Tibial nerve (tissue), 4 donors: Measurements from ENCODE around the gene RPS6KA5. TPM values are rescaled to one million over a fixed set of nuclear protein-coding genes. Genes with fewer than 3 reads are reported as not detected.
"Not testable (repeated sequence)": the region's sequence is repeated elsewhere in the genome, so short reads cannot be mapped to it uniquely, and the experiment has no call there.

ENCODE experiments used
- DNase-seq, 2 donors: peaks; one replicate each; pipeline ENCODE4 v3.0.0-alpha.2; 2019; ENCODE audit warnings: low spot score in 2 of 2
- H3K27ac ChIP-seq, 4 donors: fragments of 200-600 bp; sonication (generic) in 3 of 4; one replicate each; pipeline ENCODE4 v1.5.1; 2017 to 2019; ENCODE audit warnings: mild to moderate bottlenecking in 1 of 4
- H3K27me3 ChIP-seq, 2 donors: fragments of 200-600 bp; sonication (generic) in 1 of 2; one replicate each; pipeline versions ENCODE4 v1.5.1 to v1.6.0; 2017 to 2019
- H3K36me3 ChIP-seq, 3 donors: fragments of 200-600 bp; sonication (generic); one replicate each; pipeline ENCODE4 v1.5.1; 2018 to 2019
- H3K4me1 ChIP-seq, 4 donors: fragments of 200-600 bp; sonication (generic) in 3 of 4; one replicate each; pipeline ENCODE4 v1.5.1; 2017 to 2019
- H3K4me3 ChIP-seq, 4 donors: fragments of 200-600 bp; sonication (generic) in 3 of 4; one replicate each; pipeline ENCODE4 v1.5.1; 2017 to 2019; ENCODE audit warnings: mild to moderate bottlenecking in 1 of 4, moderate library complexity in 1 of 4
- H3K9me3 ChIP-seq, 4 donors: fragments of 200-600 bp; sonication (generic) in 3 of 4; one replicate each; pipeline ENCODE4 v1.5.1; 2017 to 2019
- CTCF ChIP-seq, 5 experiments: fragments of 200-600 bp in 3 of 5; fragments of 450-650 bp in 2 of 5; sonication (generic) in 3 of 5; IDR thresholded peaks; one replicate each; pipeline ENCODE4 v1.5.1; 2016 to 2019; ENCODE audit warnings: antibody characterized with exemption in 5 of 5, mild to moderate bottlenecking in 3 of 5, moderate library complexity in 2 of 5
- EP300 ChIP-seq, 2 donors: sonication (generic); formaldehyde crosslinking; IDR thresholded peaks; one replicate each; pipeline ENCODE4 v1.6.1; 2017; ENCODE audit warnings: antibody characterized with exemption in 2 of 2, mild to moderate bottlenecking in 1 of 2
- POLR2A ChIP-seq, 2 donors: fragments of 450-650 bp; IDR thresholded peaks; one replicate each; pipeline ENCODE4 v1.6.1; 2017; ENCODE audit warnings: antibody characterized with exemption in 2 of 2, mild to moderate bottlenecking in 2 of 2, moderate library complexity in 2 of 2
- WGBS, 2 donors: methylation state at CpG; one replicate each; pipeline ENCODE4 v1.1.5; 2018; 5-methylcytosine and 5-hydroxymethylcytosine counted together
- total RNA-seq, 4 donors: library from RNA; depleted of rRNA; stranded (reverse); fragments of >200 nt; gene quantifications; one replicate each; pipeline ENCODE4 v1.1.0, GENCODE V29; 2016

The RPS6KA5 gene
- total RNA-seq, result 10 to 100 TPM in 2 of 4 donors, 1 to 10 TPM in 2; 8.4 to 12.7 (median 10.1) TPM

GRCh38 chr14:91060351-91061055, at the start of gene RPS6KA5:
RPS6KA5 (minus strand) TSS chr14:91060641; CDS start chr14:91060434, 207 bp downstream.
- Histone ChIP-seq H3K9me3 (no peaks in the 10 kb centered on the region), H3K36me3 (no peaks in the 10 kb centered on the region), H3K27ac (peak within 1 kb of the TSS; percentile 99 to 100 (median 99)), H3K4me1 (peaks cover 0 to 36% (median 5%) of the 10 kb centered on the region in 4 donors), H3K4me3 (peak within 1 kb of the TSS; percentile 90 to 97 (median 94)), H3K27me3 (no peaks in the 10 kb centered on the region)
- TF ChIP-seq EP300 (IDR thresholded peaks at IDR 0.05), result peak; percentile 78 to 96
- TF ChIP-seq CTCF (IDR thresholded peaks at IDR 0.05), result peak in 4 of 5 experiments; percentile 15 to 83 (median 50)
- TF ChIP-seq POLR2A (IDR thresholded peaks at IDR 0.05), result peak; percentile 73 to 89
- 0% methylated on average over 26 to 59 of the region's 71 CpGs for WGBS, 2 donors
- DNase-seq, result peak; percentile 100

DNA sequence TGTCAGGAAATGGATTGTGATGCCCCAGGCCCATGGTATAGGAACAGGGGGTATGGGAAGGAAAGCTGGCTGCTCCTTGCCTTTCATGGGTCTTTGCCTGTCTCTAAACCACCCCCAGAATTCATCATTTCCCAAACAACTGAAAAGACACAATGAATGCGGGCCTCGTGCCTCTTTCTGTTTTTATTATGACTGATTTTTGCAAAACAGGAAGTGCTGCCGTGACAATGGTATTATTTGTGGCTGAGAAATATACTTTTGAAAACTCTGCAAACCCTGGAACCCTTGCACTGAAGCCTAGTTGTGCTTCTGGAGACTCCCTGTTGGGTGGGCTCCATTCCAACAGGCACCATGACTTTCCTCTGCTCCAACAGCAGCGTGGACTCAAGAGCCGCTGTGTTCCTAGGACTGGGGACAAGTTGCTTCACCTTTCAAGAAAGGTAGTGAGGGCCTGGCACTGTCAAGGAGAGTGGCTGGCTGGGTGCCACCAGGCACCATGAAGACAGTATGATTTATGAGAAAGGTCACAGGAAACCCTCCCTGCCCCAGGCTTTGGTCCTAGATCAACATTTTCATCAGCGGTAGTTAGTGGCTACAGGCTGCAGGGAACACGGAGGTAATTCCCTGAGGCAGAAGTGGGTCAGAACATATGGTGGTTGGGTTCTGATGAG, 48.6 kb upstream of the RPS6KA5 start:
- no peak for DNase-seq
- H3K4me1 ChIP-seq, result peaks cover 0 to 39% (median 16%) of the 10 kb centered on the region in 4 donors
- no peaks in the 10 kb centered on the region for H3K27me3 ChIP-seq
- no peak for TF ChIP-seq EP300 (IDR thresholded peaks at IDR 0.05)
- no peak for TF ChIP-seq CTCF (IDR thresholded peaks at IDR 0.05)
- no peak for TF ChIP-seq POLR2A (IDR thresholded peaks at IDR 0.05)
- WGBS, 2 donors, result 30 to 43% methylated on average over 7 of the region's 7 CpGs
- H3K4me3 ChIP-seq, result no peak overlapping the region
- peak overlapping the region in 3 of 4 donors; percentile 6 to 63 (median 59) for H3K27ac ChIP-seq
- H3K9me3 ChIP-seq, result no peaks in the 10 kb centered on the region
- H3K36me3 ChIP-seq, result no peaks in the 10 kb centered on the region

DNA sequence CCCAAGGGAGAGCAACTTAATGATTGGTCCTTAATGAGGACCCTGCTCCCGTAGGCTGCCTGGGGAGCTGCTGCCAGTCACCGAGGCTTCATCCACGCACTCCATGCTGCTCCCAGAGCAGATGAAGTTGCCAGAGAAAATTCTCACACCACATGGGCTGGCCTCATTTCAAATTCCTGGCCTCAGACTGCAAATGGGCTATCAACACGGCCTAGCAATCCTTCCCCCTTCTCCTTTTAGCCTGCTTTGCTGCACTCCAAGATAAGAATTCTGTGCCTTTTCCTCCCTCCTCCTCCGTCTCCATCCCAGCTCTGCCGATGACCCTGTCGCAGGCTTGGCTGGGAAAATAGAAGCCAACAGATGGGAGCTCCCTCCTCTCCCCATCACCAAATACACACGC, 42.7 kb upstream of the RPS6KA5 start:
- H3K27me3 ChIP-seq, result no peaks in the 10 kb centered on the region
- TF ChIP-seq EP300 (IDR thresholded peaks at IDR 0.05), result no peak
- no peak for TF ChIP-seq POLR2A (IDR thresholded peaks at IDR 0.05)
- TF ChIP-seq CTCF (IDR thresholded peaks at IDR 0.05), result no peak
- DNase-seq, result no peak
- 62 to 69% methylated on average over 8 of the region's 8 CpGs for WGBS, 2 donors
- peaks cover 0 to 4% (median 0%) of the 10 kb centered on the region in 4 donors for H3K4me1 ChIP-seq
- no peaks in the 10 kb centered on the region for H3K36me3 ChIP-seq
- no peak overlapping the region for H3K4me3 ChIP-seq
- H3K9me3 ChIP-seq, result no peaks in the 10 kb centered on the region
- H3K27ac ChIP-seq, result no peak overlapping the region

- no peak overlapping the region for H3K27ac ChIP-seq
- DNase-seq, result no peak
- TF ChIP-seq EP300 (IDR thresholded peaks at IDR 0.05), result no peak
- TF ChIP-seq CTCF (IDR thresholded peaks at IDR 0.05), result no peak
- TF ChIP-seq POLR2A (IDR thresholded peaks at IDR 0.05), result no peak
- no peaks in the 10 kb centered on the region for H3K36me3 ChIP-seq
- no peaks in the 10 kb centered on the region for H3K9me3 ChIP-seq
- WGBS, 2 donors, result 82 to 88% methylated on average over 5 of the region's 5 CpGs
- no peaks in the 10 kb centered on the region for H3K4me1 ChIP-seq
- no peak overlapping the region for H3K4me3 ChIP-seq
- H3K27me3 ChIP-seq, result no peaks in the 10 kb centered on the region
Observed at GRCh38 chr14:91100102-91100501, 39.7 kb upstream of the RPS6KA5 start.

- no peaks in the 10 kb centered on the region for H3K27me3 ChIP-seq
- no peak overlapping the region for H3K4me3 ChIP-seq
- no peaks in the 10 kb centered on the region for H3K4me1 ChIP-seq
- no peak for DNase-seq
- H3K36me3 ChIP-seq, result no peaks in the 10 kb centered on the region
- TF ChIP-seq POLR2A (IDR thresholded peaks at IDR 0.05) (no peak), CTCF (IDR thresholded peaks at IDR 0.05) (no peak)
- 68 to 80% methylated on average over 3 of the region's 3 CpGs for WGBS, 2 donors
- no peak overlapping the region for H3K27ac ChIP-seq
- no peaks in the 10 kb centered on the region for H3K9me3 ChIP-seq
Observed at GRCh38 chr14:91098591-91098990, 38.1 kb upstream of the RPS6KA5 start.

- not testable (repeated sequence) for H3K27me3 ChIP-seq, DNase-seq, H3K4me3 ChIP-seq, H3K9me3 ChIP-seq, H3K27ac ChIP-seq, H3K4me1 ChIP-seq, H3K36me3 ChIP-seq
- 87 to 94% methylated on average over 5 of the region's 5 CpGs for WGBS, 2 donors
Observed at GRCh38 chr14:91097657-91098056, 37.2 kb upstream of the RPS6KA5 start.
